PC-9 (cell line): ENCODE data around the gene MOB3C. TPM values are rescaled to one million over a fixed set of nuclear protein-coding genes. Genes with fewer than 3 reads are reported as not detected.

ENCODE experiments used
- BruUV-seq: library from RNA; stranded (reverse); fragments of 400-500 nt; replicated peaks from 2 replicates; lab custom pipeline; 2021; lab: Mats Ljungman, UMichigan
- CTCF ChIA-PET: fragments of 300-600 bp; sonication (Branson Sonifier 250); formaldehyde crosslinking; loops from one replicate; lab custom pipeline; 2022; ENCODE audit warnings: antibody characterized with exemption; lab: Charles Lee
- POLR2A ChIA-PET: fragments of 300-600 bp; sonication (Branson Sonifier 250); formaldehyde crosslinking; loops from one replicate; lab custom pipeline; 2022; ENCODE audit warnings: antibody characterized with exemption; ENCODE audit not compliant: unreplicated experiment; lab: Charles Lee
- DNase-seq, 2 experiments: peaks; one replicate each; pipeline versions ENCODE4 v3.0.0 to v3.0.0-alpha.2; 2015 to 2022; ENCODE audit warnings: mixed read lengths in 1 of 2
- H2AFZ ChIP-seq: fragments of 200-600 bp; sonication (generic); 2 replicates; pipeline ENCODE4 v1.8.1; 2017; ENCODE audit warnings: antibody characterized with exemption
- H3F3A ChIP-seq: fragments of 200-600 bp; sonication (generic); 2 replicates; pipeline ENCODE4 v1.8.1; 2017; ENCODE audit warnings: antibody characterized with exemption, mild to moderate bottlenecking, low read depth; ENCODE audit not compliant: insufficient read depth
- H3K27ac ChIP-seq: fragments of 200-600 bp; sonication (generic); 2 replicates; pipeline ENCODE4 v1.6.1; 2016; ENCODE audit warnings: mixed run types
- H3K27me3 ChIP-seq: fragments of 200-600 bp; sonication (generic); 2 replicates; pipeline ENCODE4 v1.6.1; 2016; ENCODE audit warnings: low read depth, mixed run types; ENCODE audit not compliant: insufficient read depth
- H3K36me3 ChIP-seq: fragments of 200-600 bp; sonication (generic); 2 replicates; pipeline ENCODE4 v1.6.1; 2016; ENCODE audit warnings: low read depth, mixed run types
- H3K4me1 ChIP-seq: fragments of 200-600 bp; sonication (generic); replicated peaks from 2 replicates; pipeline ENCODE4 v1.6.1; 2016; ENCODE audit warnings: mixed run types; ENCODE audit not compliant: insufficient read depth
- H3K4me2 ChIP-seq: fragments of 200-600 bp; sonication (generic); 2 replicates; pipeline ENCODE4 v1.6.1; 2017; ENCODE audit warnings: mixed run types
- H3K4me3 ChIP-seq: fragments of 200-600 bp; sonication (generic); 2 replicates; pipeline ENCODE4 v1.6.1; 2016; ENCODE audit warnings: mixed run types
- H3K79me2 ChIP-seq: fragments of 200-600 bp; sonication (generic); 2 replicates; pipeline ENCODE4 v1.6.1; 2017; ENCODE audit warnings: low read depth, mixed run types
- H3K9me2 ChIP-seq: fragments of 200-600 bp; sonication (generic); 2 replicates; pipeline ENCODE4 v1.8.1; 2017; ENCODE audit warnings: mild to moderate bottlenecking; ENCODE audit not compliant: insufficient read depth
- H3K9me3 ChIP-seq: fragments of 200-600 bp; sonication (generic); 2 replicates; pipeline ENCODE4 v1.8.1; 2016; ENCODE audit warnings: low read depth; ENCODE audit not compliant: insufficient read depth
- H4K20me1 ChIP-seq: fragments of 200-600 bp; sonication (generic); 2 replicates; pipeline ENCODE4 v1.8.1; 2017; ENCODE audit not compliant: insufficient read depth
- EZH2 ChIP-seq: fragments of 200-600 bp; sonication (generic); IDR thresholded peaks from 2 replicates; pipeline ENCODE4 v1.8.0; 2017; ENCODE audit warnings: antibody characterized with exemption, low read depth
- intact Hi-C: fragments of 100-400 bp; cut with micrococcal nuclease; formaldehyde crosslinking; loops from one replicate; pipeline ENCODE4 v1.10.0; 2022; ENCODE audit not compliant: unreplicated experiment
- total RNA-seq: library from RNA; stranded (reverse); gene quantifications from 2 replicates; pipeline ENCODE4 v1.2.3, GENCODE V29; 2021
- TF ChIP-seq, protein P1 (sequence below): fragments of 200-600 bp; sonication (generic); conservative IDR thresholded peaks from 2 replicates; pipeline ENCODE4 v1.6.1; 2017; ENCODE audit warnings: mixed run types, antibody characterized with exemption, mild to moderate bottlenecking, moderate library complexity

Gene MOB3C
- total RNA-seq, 1 experiment from 2014 or later, result 35.2 TPM

DNA sequence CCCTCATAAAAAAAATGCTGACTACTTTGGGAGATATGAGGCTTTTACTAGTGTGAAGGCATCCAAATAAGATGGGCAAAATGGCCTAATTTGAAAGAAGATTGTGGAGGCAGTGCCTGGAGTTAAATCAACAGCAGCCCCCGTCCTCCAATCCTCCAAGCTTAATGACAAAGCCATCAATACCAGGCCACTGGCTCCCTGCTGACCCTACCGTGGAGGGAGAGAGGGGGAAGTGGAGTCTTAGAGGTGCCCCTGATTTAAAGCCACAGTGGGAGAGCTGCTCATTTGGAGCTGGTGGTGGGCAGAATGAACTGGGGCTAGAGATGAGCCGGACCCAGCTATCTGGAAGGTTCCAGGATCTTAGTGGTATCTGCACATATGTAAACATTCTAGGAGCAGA lies 40.8 kb downstream of the MOB3C start:
- Histone ChIP-seq H3K27ac (no peak overlapping the region), H3K4me1 (no peaks in the 10 kb centered on the region), H3K4me3 (no peak overlapping the region), H4K20me1 (no peaks in the 10 kb centered on the region), H3K4me2 (no peak overlapping the region), H2AFZ (no peak overlapping the region), H3K9me3 (no peaks in the 10 kb centered on the region), H3K79me2 (no peaks in the 10 kb centered on the region), H3F3A (no peaks in the 10 kb centered on the region), H3K9me2 (no peaks in the 10 kb centered on the region), H3K36me3 (no peaks in the 10 kb centered on the region), H3K27me3 (no peaks in the 10 kb centered on the region)
- DNase-seq, result no peak
- CTCF ChIA-PET, result no interaction called here
- no TSS peak for BruUV-seq
- POLR2A ChIA-PET, result no interaction called here
- TF ChIP-seq, protein P1, sequence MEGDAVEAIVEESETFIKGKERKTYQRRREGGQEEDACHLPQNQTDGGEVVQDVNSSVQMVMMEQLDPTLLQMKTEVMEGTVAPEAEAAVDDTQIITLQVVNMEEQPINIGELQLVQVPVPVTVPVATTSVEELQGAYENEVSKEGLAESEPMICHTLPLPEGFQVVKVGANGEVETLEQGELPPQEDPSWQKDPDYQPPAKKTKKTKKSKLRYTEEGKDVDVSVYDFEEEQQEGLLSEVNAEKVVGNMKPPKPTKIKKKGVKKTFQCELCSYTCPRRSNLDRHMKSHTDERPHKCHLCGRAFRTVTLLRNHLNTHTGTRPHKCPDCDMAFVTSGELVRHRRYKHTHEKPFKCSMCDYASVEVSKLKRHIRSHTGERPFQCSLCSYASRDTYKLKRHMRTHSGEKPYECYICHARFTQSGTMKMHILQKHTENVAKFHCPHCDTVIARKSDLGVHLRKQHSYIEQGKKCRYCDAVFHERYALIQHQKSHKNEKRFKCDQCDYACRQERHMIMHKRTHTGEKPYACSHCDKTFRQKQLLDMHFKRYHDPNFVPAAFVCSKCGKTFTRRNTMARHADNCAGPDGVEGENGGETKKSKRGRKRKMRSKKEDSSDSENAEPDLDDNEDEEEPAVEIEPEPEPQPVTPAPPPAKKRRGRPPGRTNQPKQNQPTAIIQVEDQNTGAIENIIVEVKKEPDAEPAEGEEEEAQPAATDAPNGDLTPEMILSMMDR, result no peak
- TF ChIP-seq EZH2, result no peak
- intact Hi-C loops, result no loop called here

DNA sequence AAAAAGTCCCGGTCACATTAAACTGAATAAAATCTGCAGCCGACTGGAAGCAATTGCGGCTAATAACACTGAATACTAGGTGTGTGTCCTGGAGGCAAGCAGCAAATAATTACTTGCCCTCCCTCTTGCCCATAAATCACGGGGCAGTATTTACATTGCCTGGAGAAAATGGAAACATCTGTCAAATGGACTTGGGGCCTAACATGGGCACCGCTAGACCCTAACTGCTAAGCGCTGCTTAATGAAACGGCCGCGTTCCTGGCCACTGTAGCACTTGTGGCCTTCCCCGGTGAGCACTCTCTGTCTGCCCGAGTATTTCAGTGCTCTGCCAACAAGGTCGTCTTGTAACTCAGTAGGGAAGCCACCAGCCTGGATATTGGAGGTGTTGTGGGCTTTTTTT lies 41.3 kb downstream of the MOB3C start:
- H3K9me3 ChIP-seq, result no peaks in the 10 kb centered on the region
- H3K27ac ChIP-seq, result no peak overlapping the region
- no peaks in the 10 kb centered on the region for H3K4me1 ChIP-seq
- H4K20me1 ChIP-seq, result no peaks in the 10 kb centered on the region
- no peaks in the 10 kb centered on the region for H3K27me3 ChIP-seq
- intact Hi-C loops, result no loop called here
- no peak overlapping the region for H3K4me3 ChIP-seq
- no peaks in the 10 kb centered on the region for H3K36me3 ChIP-seq
- no peaks in the 10 kb centered on the region for H3K9me2 ChIP-seq
- ChIA-PET POLR2A (no interaction called here), CTCF (no interaction called here)
- H3K4me2 ChIP-seq, result no peak overlapping the region
- no peak for DNase-seq
- no TSS peak for BruUV-seq
- H3K79me2 ChIP-seq, result no peaks in the 10 kb centered on the region
- H3F3A ChIP-seq, result no peaks in the 10 kb centered on the region
- TF ChIP-seq, protein P1, result no peak
- no peak for TF ChIP-seq EZH2
- H2AFZ ChIP-seq, result no peak overlapping the region

DNA sequence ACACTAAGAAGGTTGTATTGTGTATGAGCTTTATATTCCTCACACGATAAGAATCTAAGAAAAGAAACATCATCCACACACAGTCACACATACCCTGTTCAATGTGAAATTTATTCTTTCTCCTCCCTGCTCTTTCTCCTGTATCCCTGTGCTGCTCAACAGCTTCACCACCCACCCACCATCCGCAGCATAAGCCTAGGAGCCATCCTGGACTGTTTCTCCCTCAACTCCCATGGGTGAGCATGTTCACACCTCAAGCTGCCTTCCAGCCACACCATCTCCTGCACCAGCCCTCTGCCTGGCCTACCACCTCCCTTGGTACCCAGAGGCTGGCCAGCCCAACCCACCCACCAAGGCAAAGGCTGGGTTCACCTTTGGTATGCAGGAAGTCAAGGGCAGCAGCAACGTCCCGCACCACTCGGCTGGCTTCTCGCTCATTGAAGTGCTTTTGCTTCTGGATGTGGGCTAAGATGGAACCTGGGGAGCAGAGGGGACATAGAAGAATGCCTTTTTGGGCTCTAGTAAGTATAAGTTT lies 44.9 kb downstream of the MOB3C start:
- H3K9me3 ChIP-seq, result no peaks in the 10 kb centered on the region
- no peak overlapping the region for H3K4me2 ChIP-seq
- H3F3A ChIP-seq, result no peaks in the 10 kb centered on the region
- H3K27me3 ChIP-seq, result no peaks in the 10 kb centered on the region
- H4K20me1 ChIP-seq, result no peaks in the 10 kb centered on the region
- BruUV-seq, result no TSS peak
- H2AFZ ChIP-seq, result no peak overlapping the region
- no peaks in the 10 kb centered on the region for H3K4me1 ChIP-seq
- ChIA-PET CTCF (no interaction called here), POLR2A (no interaction called here)
- H3K36me3 ChIP-seq, result peaks cover 13% of the 10 kb centered on the region
- no peak overlapping the region for H3K27ac ChIP-seq
- H3K79me2 ChIP-seq, result no peaks in the 10 kb centered on the region
- intact Hi-C loops, result no loop called here
- no peak for DNase-seq
- H3K4me3 ChIP-seq, result no peak overlapping the region
- no peak for TF ChIP-seq EZH2
- TF ChIP-seq, protein P1, result no peak
- H3K9me2 ChIP-seq, result no peaks in the 10 kb centered on the region
